PC-9 (cell line): ENCODE measurements around the gene ASRGL1. TPM values are rescaled to one million over a fixed set of nuclear protein-coding genes. Genes with fewer than 3 reads are reported as not detected.

Experiments used
- BruUV-seq: library from RNA; stranded (reverse); fragments of 400-500 nt; replicated peaks from 2 replicates; lab custom pipeline; 2021; lab: Mats Ljungman, UMichigan
- CTCF ChIA-PET: fragments of 300-600 bp; sonication (Branson Sonifier 250); formaldehyde crosslinking; loops from one replicate; lab custom pipeline; 2022; ENCODE audit warnings: antibody characterized with exemption; lab: Charles Lee
- POLR2A ChIA-PET: fragments of 300-600 bp; sonication (Branson Sonifier 250); formaldehyde crosslinking; loops from one replicate; lab custom pipeline; 2022; ENCODE audit warnings: antibody characterized with exemption; ENCODE audit not compliant: unreplicated experiment; lab: Charles Lee
- DNase-seq, 2 experiments: peaks; one replicate each; pipeline versions ENCODE4 v3.0.0 to v3.0.0-alpha.2; 2015 to 2022; ENCODE audit warnings: mixed read lengths in 1 of 2
- H2AFZ ChIP-seq: fragments of 200-600 bp; sonication (generic); 2 replicates; pipeline ENCODE4 v1.8.1; 2017; ENCODE audit warnings: antibody characterized with exemption
- H3F3A ChIP-seq: fragments of 200-600 bp; sonication (generic); 2 replicates; pipeline ENCODE4 v1.8.1; 2017; ENCODE audit warnings: antibody characterized with exemption, mild to moderate bottlenecking, low read depth; ENCODE audit not compliant: insufficient read depth
- H3K27ac ChIP-seq: fragments of 200-600 bp; sonication (generic); 2 replicates; pipeline ENCODE4 v1.6.1; 2016; ENCODE audit warnings: mixed run types
- H3K27me3 ChIP-seq: fragments of 200-600 bp; sonication (generic); 2 replicates; pipeline ENCODE4 v1.6.1; 2016; ENCODE audit warnings: low read depth, mixed run types; ENCODE audit not compliant: insufficient read depth
- H3K36me3 ChIP-seq: fragments of 200-600 bp; sonication (generic); 2 replicates; pipeline ENCODE4 v1.6.1; 2016; ENCODE audit warnings: low read depth, mixed run types
- H3K4me1 ChIP-seq: fragments of 200-600 bp; sonication (generic); replicated peaks from 2 replicates; pipeline ENCODE4 v1.6.1; 2016; ENCODE audit warnings: mixed run types; ENCODE audit not compliant: insufficient read depth
- H3K4me2 ChIP-seq: fragments of 200-600 bp; sonication (generic); 2 replicates; pipeline ENCODE4 v1.6.1; 2017; ENCODE audit warnings: mixed run types
- H3K4me3 ChIP-seq: fragments of 200-600 bp; sonication (generic); 2 replicates; pipeline ENCODE4 v1.6.1; 2016; ENCODE audit warnings: mixed run types
- H3K79me2 ChIP-seq: fragments of 200-600 bp; sonication (generic); 2 replicates; pipeline ENCODE4 v1.6.1; 2017; ENCODE audit warnings: low read depth, mixed run types
- H3K9me2 ChIP-seq: fragments of 200-600 bp; sonication (generic); 2 replicates; pipeline ENCODE4 v1.8.1; 2017; ENCODE audit warnings: mild to moderate bottlenecking; ENCODE audit not compliant: insufficient read depth
- H3K9me3 ChIP-seq: fragments of 200-600 bp; sonication (generic); 2 replicates; pipeline ENCODE4 v1.8.1; 2016; ENCODE audit warnings: low read depth; ENCODE audit not compliant: insufficient read depth
- H4K20me1 ChIP-seq: fragments of 200-600 bp; sonication (generic); 2 replicates; pipeline ENCODE4 v1.8.1; 2017; ENCODE audit not compliant: insufficient read depth
- CTCF ChIP-seq: fragments of 200-600 bp; sonication (generic); conservative IDR thresholded peaks from 2 replicates; pipeline ENCODE4 v1.6.1; 2017; ENCODE audit warnings: mixed run types, antibody characterized with exemption, mild to moderate bottlenecking, moderate library complexity
- EZH2 ChIP-seq: fragments of 200-600 bp; sonication (generic); IDR thresholded peaks from 2 replicates; pipeline ENCODE4 v1.8.0; 2017; ENCODE audit warnings: antibody characterized with exemption, low read depth
- intact Hi-C: fragments of 100-400 bp; cut with micrococcal nuclease; formaldehyde crosslinking; loops from one replicate; pipeline ENCODE4 v1.10.0; 2022; ENCODE audit not compliant: unreplicated experiment
- total RNA-seq: library from RNA; stranded (reverse); gene quantifications from 2 replicates; pipeline ENCODE4 v1.2.3, GENCODE V29; 2021

The ASRGL1 gene
- total RNA-seq, 1 experiment from 2014 or later = 8.4 TPM

- Histone ChIP-seq H3K27ac (no peak overlapping the region), H4K20me1 (no peaks in the 10 kb centered on the region), H3K79me2 (no peaks in the 10 kb centered on the region), H3K4me1 (0 out of 2 replicates have a peak, but pooled peaks cover 7% of the 10 kb centered on the region), H2AFZ (no peak overlapping the region), H3K4me2 (no peak overlapping the region), H3K27me3 (no peaks in the 10 kb centered on the region), H3K4me3 (no peak overlapping the region), H3F3A (no peaks in the 10 kb centered on the region), H3K36me3 (no peaks in the 10 kb centered on the region), H3K9me3 (no peaks in the 10 kb centered on the region), H3K9me2 (no peaks in the 10 kb centered on the region)
- ChIA-PET POLR2A (interaction anchor here (0.5 to 1.0 kb wide), 6 partner anchors 27 to 1534 kb away, joined by 3 to 10 read pairs (median 4); no protein-coding TSS in a partner anchor), CTCF (interaction anchor here (0.8 to 1.2 kb wide), 4 partner anchors 24 to 160 kb away, joined by 3 to 6 read pairs (median 4); no protein-coding TSS in a partner anchor)
- intact Hi-C loops = no loop called here
- no TSS peak for BruUV-seq
- DNase-seq = peak in 1 of 2 experiments; percentile 61
- TF ChIP-seq CTCF = no peak
- TF ChIP-seq EZH2 = no peak
Observed at GRCh38 chr11:62400760-62401159, 63.5 kb downstream of the ASRGL1 start.

- H2AFZ ChIP-seq = no peak overlapping the region
- no peaks in the 10 kb centered on the region for H3K9me2 ChIP-seq
- no peaks in the 10 kb centered on the region for H3K27me3 ChIP-seq
- 0 out of 2 replicates have a peak, but pooled peaks cover under 1% of the 10 kb centered on the region for H3K4me1 ChIP-seq
- no peaks in the 10 kb centered on the region for H4K20me1 ChIP-seq
- no peaks in the 10 kb centered on the region for H3K36me3 ChIP-seq
- ChIA-PET POLR2A (interaction anchor here (0.7 to 0.9 kb wide), 2 partner anchors 155 to 440 kb away, joined by 5 to 6 read pairs; no protein-coding TSS in a partner anchor), CTCF (interaction anchor here (0.6 kb wide), 1 partner anchor 8 kb away, joined by 3 read pairs; no protein-coding TSS in a partner anchor)
- H3K4me2 ChIP-seq = no peak overlapping the region
- H3K79me2 ChIP-seq = no peaks in the 10 kb centered on the region
- no peaks in the 10 kb centered on the region for H3K9me3 ChIP-seq
- no peak for DNase-seq
- no peak overlapping the region for H3K4me3 ChIP-seq
- intact Hi-C loops = no loop called here
- no peaks in the 10 kb centered on the region for H3F3A ChIP-seq
- H3K27ac ChIP-seq = no peak overlapping the region
- TF ChIP-seq CTCF = no peak
- TF ChIP-seq EZH2 = no peak
- BruUV-seq = no TSS peak
Observed at GRCh38 chr11:62401356-62401755, 64.1 kb downstream of the ASRGL1 start.

GRCh38 chr11:62401811-62402210 lies 64.6 kb downstream of the ASRGL1 start:
- POLR2A ChIA-PET = interaction anchor here (0.7 to 0.9 kb wide), 2 partner anchors 154 to 439 kb away, joined by 5 to 6 read pairs; no protein-coding TSS in a partner anchor
- H3F3A ChIP-seq = no peaks in the 10 kb centered on the region
- no peaks in the 10 kb centered on the region for H3K27me3 ChIP-seq
- no peaks in the 10 kb centered on the region for H3K36me3 ChIP-seq
- no peak overlapping the region for H3K4me2 ChIP-seq
- CTCF ChIA-PET = no interaction called here
- no TSS peak for BruUV-seq
- no peaks in the 10 kb centered on the region for H3K4me1 ChIP-seq
- no peaks in the 10 kb centered on the region for H3K9me2 ChIP-seq
- no peaks in the 10 kb centered on the region for H3K79me2 ChIP-seq
- no peaks in the 10 kb centered on the region for H3K9me3 ChIP-seq
- no peak overlapping the region for H3K4me3 ChIP-seq
- H3K27ac ChIP-seq = no peak overlapping the region
- no peak for DNase-seq
- H4K20me1 ChIP-seq = no peaks in the 10 kb centered on the region
- intact Hi-C loops = no loop called here
- TF ChIP-seq EZH2 (no peak), CTCF (no peak)
- no peak overlapping the region for H2AFZ ChIP-seq
